PC-3 (cell line): Measurements from ENCODE around the gene RCSD1.

Experiments
- EZH2 ChIP-seq: fragments of 300-600 bp; sonication (generic); IDR thresholded peaks from one replicate; pipeline ENCODE4 v1.6.1; 2017; ENCODE audit warnings: antibody characterized with exemption, mild to moderate bottlenecking, low read length; ENCODE audit not compliant: unreplicated experiment
- TF ChIP-seq, protein P1 (sequence below): fragments of 300-600 bp; sonication (generic); conservative IDR thresholded peaks from 2 replicates; pipeline ENCODE4 v1.5.1; 2017; ENCODE audit warnings: antibody characterized with exemption, low read depth, mild to moderate bottlenecking, low read length

DNA sequence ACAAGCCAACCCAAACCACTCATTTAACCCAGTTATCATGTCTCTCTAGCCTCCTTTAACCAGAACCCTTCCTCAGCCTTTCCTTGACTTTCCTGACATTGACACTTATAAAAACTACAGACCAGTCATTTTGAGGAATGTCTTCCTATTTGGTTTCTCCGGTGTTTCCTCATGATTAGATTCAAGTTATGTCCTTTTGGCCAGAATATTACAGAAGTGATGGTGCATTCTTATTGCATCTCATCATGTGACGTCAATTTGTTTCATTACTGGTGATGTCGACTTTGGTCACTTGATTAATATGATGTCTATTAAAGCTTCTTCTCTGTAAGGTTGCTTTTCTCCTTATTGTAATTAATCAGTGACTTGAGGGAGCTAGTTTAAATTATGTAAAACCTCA lies 6.1 kb upstream of the RCSD1 start:
- TF ChIP-seq, protein P1, sequence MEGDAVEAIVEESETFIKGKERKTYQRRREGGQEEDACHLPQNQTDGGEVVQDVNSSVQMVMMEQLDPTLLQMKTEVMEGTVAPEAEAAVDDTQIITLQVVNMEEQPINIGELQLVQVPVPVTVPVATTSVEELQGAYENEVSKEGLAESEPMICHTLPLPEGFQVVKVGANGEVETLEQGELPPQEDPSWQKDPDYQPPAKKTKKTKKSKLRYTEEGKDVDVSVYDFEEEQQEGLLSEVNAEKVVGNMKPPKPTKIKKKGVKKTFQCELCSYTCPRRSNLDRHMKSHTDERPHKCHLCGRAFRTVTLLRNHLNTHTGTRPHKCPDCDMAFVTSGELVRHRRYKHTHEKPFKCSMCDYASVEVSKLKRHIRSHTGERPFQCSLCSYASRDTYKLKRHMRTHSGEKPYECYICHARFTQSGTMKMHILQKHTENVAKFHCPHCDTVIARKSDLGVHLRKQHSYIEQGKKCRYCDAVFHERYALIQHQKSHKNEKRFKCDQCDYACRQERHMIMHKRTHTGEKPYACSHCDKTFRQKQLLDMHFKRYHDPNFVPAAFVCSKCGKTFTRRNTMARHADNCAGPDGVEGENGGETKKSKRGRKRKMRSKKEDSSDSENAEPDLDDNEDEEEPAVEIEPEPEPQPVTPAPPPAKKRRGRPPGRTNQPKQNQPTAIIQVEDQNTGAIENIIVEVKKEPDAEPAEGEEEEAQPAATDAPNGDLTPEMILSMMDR: no peak
- no peak for TF ChIP-seq EZH2
